WERI-Rb-1 (cell line): Measurements from ENCODE around the gene LARP4B.

Source experiments
- DNase-seq: peaks from one replicate; pipeline ENCODE4 v3.0.0-alpha.2; 2020
- H3K27ac ChIP-seq: fragments of 250-450 bp; sonication (Bioruptor Pico); 2 replicates; pipeline ENCODE4 v1.5.1; 2020; ENCODE audit warnings: mild to moderate bottlenecking, moderate library complexity
- H3K27me3 ChIP-seq: fragments of 250-450 bp; sonication (Bioruptor Pico); 2 replicates; pipeline ENCODE4 v1.5.1; 2021; ENCODE audit warnings: mild to moderate bottlenecking, low read depth, moderate library complexity; ENCODE audit not compliant: insufficient read depth, severe bottlenecking
- H3K36me3 ChIP-seq: fragments of 250-450 bp; sonication (Bioruptor Pico); 2 replicates; pipeline ENCODE4 v1.5.1; 2020; ENCODE audit warnings: mild to moderate bottlenecking, moderate library complexity
- H3K4me3 ChIP-seq: 2 replicates; pipeline ENCODE4 v1.5.1; 2011; ENCODE audit warnings: low read depth, mild to moderate bottlenecking, control low read depth, low read length
- H3K9me3 ChIP-seq: fragments of 250-450 bp; sonication (Bioruptor Pico); 2 replicates; pipeline ENCODE4 v1.5.1; 2021; ENCODE audit warnings: mild to moderate bottlenecking, moderate library complexity; ENCODE audit not compliant: severe bottlenecking
- TF ChIP-seq, protein P1 (sequence below): IDR thresholded peaks from 2 replicates; pipeline ENCODE4 v1.5.1; 2011; ENCODE audit warnings: low read depth, mild to moderate bottlenecking, control low read depth, inconsistent platforms, low read length

LARP4B gene

DNA sequence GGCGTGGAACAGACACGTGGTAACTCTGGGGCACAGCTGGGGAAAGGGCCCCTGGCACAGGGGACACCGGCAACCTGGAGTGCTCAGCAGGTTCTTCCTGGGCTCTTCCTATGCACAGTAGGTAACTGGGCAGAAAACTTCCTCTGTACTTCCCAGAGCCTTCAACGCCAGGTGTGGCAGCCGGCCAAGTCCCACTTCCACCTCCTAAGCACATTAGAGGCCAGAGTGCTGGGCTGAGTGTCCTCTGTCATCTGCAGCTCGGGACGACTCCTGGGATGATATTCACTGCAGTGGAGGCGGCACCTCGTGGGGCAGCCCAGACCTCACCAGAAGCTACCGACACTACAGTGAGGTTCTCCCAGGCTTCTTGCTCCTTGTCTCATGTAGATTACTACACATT lies 114.5 kb downstream of the LARP4B start:
- Histone ChIP-seq H3K36me3 (peaks cover 5% of the 10 kb centered on the region; the same call in 1 of the 2 replicates), H3K4me3 (no peak overlapping the region), H3K27me3 (no peaks in the 10 kb centered on the region), H3K9me3 (no peaks in the 10 kb centered on the region), H3K27ac (no peak overlapping the region)
- TF ChIP-seq, protein P1, sequence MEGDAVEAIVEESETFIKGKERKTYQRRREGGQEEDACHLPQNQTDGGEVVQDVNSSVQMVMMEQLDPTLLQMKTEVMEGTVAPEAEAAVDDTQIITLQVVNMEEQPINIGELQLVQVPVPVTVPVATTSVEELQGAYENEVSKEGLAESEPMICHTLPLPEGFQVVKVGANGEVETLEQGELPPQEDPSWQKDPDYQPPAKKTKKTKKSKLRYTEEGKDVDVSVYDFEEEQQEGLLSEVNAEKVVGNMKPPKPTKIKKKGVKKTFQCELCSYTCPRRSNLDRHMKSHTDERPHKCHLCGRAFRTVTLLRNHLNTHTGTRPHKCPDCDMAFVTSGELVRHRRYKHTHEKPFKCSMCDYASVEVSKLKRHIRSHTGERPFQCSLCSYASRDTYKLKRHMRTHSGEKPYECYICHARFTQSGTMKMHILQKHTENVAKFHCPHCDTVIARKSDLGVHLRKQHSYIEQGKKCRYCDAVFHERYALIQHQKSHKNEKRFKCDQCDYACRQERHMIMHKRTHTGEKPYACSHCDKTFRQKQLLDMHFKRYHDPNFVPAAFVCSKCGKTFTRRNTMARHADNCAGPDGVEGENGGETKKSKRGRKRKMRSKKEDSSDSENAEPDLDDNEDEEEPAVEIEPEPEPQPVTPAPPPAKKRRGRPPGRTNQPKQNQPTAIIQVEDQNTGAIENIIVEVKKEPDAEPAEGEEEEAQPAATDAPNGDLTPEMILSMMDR = no peak
- no peak for DNase-seq

DNA sequence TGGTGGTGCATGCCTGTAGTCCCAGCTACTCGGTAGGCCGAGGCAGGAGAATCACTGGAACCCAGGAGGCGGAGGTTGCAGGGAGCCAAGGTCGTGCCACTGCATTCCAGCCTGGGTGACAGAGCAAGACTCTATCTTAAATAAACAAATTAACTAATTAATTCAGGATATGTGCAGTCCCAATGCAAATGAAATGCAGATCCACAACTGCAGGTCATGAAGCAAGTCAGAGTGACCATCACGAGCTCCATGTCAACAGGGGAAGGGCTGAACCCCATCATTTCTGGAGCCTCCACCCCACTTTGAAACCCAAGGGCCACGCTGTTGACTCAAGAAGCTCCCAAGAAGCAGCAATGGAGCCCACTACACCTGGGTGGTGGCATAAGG lies 115.4 kb downstream of the LARP4B start:
- peaks cover 5% of the 10 kb centered on the region; the same call in 1 of the 2 replicates for H3K36me3 ChIP-seq
- H3K27me3 ChIP-seq = no peaks in the 10 kb centered on the region
- H3K27ac ChIP-seq = no peak overlapping the region
- H3K4me3 ChIP-seq = no peak overlapping the region
- H3K9me3 ChIP-seq = no peaks in the 10 kb centered on the region
- DNase-seq = no peak
- TF ChIP-seq, protein P1 = no peak

DNA sequence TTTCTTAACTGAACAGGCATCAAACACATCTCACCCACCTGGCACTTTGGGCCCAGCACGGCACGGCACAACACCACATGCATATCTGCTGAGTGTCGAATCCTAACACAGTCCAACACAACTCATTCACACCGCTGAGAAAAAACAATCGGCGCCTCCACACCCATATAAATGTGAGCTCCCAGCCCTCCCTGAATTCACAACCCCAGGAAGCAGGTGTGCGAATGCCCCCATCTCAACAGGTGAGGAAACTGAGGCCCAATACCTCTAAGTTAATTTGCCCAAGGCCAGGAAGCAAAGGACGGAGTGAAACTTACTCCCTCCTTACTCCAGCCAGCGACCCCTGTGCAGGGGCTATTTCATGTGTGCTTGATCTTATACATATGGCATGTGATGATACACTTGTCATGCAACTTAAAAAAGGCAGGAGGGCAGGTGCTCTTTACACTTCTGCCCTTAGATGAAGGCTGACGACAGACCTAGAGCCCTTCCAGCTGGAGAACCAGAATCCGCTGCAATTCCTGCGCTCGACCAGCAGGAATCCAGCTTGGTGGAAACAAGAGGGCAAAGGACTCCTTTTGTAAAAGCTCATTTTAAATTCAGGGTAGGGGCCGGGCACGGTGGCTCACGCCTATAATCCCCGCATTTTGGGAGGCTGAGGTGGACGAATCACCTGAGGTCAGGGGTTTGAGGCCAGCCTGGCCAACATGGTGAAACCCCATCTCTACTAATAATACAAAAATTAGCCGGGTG lies 116.0 kb downstream of the LARP4B start:
- DNase-seq = no peak
- Histone ChIP-seq H3K27me3 (no peaks in the 10 kb centered on the region), H3K9me3 (no peaks in the 10 kb centered on the region), H3K4me3 (no peak overlapping the region), H3K36me3 (peaks cover 5% of the 10 kb centered on the region; the same call in 1 of the 2 replicates), H3K27ac (no peak overlapping the region)
- TF ChIP-seq, protein P1 = no peak

DNA sequence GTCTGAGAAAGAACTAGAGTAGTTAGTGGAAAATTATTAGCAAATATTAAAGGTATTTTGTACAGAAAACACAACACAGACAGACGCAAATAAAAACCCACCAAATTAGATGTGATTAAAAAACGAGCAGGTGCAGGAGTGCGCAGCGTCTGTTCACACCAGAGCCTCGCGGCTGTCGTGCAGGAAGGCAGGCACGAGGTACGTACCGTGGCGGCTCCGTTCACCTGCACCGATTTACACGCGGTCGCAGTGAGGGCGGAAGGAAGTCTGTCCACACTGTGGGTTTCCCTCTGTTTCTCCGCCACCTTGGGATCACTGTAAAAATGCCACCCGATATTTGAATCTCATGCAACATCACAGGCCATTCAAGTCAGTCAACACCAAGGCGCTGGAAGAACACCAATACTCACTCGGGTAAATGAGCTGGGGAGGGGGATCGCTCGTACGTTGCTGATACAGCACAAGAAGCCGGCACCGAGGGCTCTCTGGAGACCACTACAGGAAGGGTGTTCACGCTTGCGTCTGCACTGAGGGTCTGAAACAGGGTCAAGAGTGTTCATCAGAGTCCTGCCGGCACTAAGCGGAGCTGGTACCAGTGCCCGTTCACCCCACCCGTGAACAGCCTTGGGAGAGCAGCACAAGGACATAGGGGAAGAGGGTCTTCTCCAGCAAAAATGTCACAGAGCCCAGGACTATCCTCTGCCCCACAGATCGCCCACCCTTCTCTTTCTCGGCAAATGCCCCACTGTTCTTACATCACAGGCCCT lies 116.8 kb downstream of the LARP4B start:
- Histone ChIP-seq H3K27ac (no peak overlapping the region), H3K27me3 (no peaks in the 10 kb centered on the region), H3K4me3 (no peak overlapping the region), H3K9me3 (no peaks in the 10 kb centered on the region), H3K36me3 (peaks cover 5% of the 10 kb centered on the region; the same call in 1 of the 2 replicates)
- DNase-seq = no peak
- TF ChIP-seq, protein P1 = no peak

DNA sequence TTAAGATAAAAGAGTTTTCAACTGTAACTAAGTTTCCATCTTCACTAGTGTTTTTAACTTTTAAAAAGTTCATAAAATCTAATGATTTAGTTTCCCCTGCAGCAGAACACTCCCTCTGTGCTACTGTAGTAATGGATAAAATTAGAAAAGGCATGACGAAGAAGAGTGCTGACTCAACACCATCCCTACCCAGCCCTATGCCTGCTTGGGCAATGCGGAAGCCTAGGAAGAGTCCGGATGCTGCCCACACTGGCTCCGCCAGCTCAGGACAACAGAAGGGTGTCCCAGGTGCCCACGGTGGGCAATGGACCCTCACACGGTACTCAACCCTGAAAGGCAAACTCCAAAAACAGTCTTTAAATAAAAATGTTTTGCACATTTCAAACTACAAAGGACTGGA lies 118.2 kb downstream of the LARP4B start:
- Histone ChIP-seq H3K4me3 (no peak overlapping the region), H3K27me3 (no peaks in the 10 kb centered on the region), H3K36me3 (peaks cover 5% of the 10 kb centered on the region; the same call in 1 of the 2 replicates), H3K27ac (no peak overlapping the region), H3K9me3 (no peaks in the 10 kb centered on the region)
- TF ChIP-seq, protein P1 = no peak
- DNase-seq = no peak
